Pancreas (tissue), 10 donors: ENCODE measurements around the gene PPP1R3D. TPM values are rescaled to one million over a fixed set of nuclear protein-coding genes. Genes with fewer than 3 reads are reported as not detected.
A peak's percentile ranks its signal among the peaks of the same experiment; 100 is the strongest.
"Not testable (repeated sequence)": the region's sequence is repeated elsewhere in the genome, so short reads cannot be mapped to it uniquely, and the experiment has no call there.

Source experiments
- ATAC-seq, 4 donors: fragments of 200-7000 bp; cut with Tn5 transposase; one replicate each; pipeline versions ENCODE4 v1.8.0 to v1.9.1; 2020; ENCODE audit warnings: mild to moderate bottlenecking in 4 of 4, moderate library complexity in 4 of 4
- DNase-seq, 6 donors: peaks; one replicate each; pipeline ENCODE4 v3.0.0-alpha.2; 2020
- FAIRE-seq: peaks from 2 replicates; lab custom pipeline; 2012; peaks lifted over from hg19 to GRCh38; lab: Jason Lieb, UNC
- H3K27ac ChIP-seq, 4 donors: fragments of 200-600 bp; sonication (generic); 1 replicate in 3 of 4; 2 replicates in 1 of 4; pipeline versions ENCODE4 v1.5.0 to v1.8.0; 2020
- H3K27me3 ChIP-seq, 4 donors: fragments of 200-600 bp; one replicate each; pipeline ENCODE4 v1.8.0; 2021
- H3K36me3 ChIP-seq, 3 donors: fragments of 200-600 bp; sonication (generic) in 1 of 3; one replicate each; pipeline versions ENCODE4 v1.5.0 to v1.8.0; 2020 to 2021
- H3K4me1 ChIP-seq, 3 donors: fragments of 200-600 bp; one replicate each; pipeline ENCODE4 v1.8.0; 2021
- H3K4me3 ChIP-seq, 4 donors: fragments of 200-600 bp; sonication (generic) in 2 of 4; one replicate each; pipeline versions ENCODE4 v1.5.0 to v1.8.0; 2020 to 2021
- H3K9me3 ChIP-seq, 4 donors: fragments of 200-600 bp; one replicate each; pipeline ENCODE4 v1.8.0; 2021
- WGBS, 2 donors: extraction: QIAGEN DNeasy Blood & Tissue Kit; methylation state at CpG; one replicate each; pipeline ENCODE4 v1.1.7; 2013; 5-methylcytosine and 5-hydroxymethylcytosine counted together
- intact Hi-C, 3 donors: fragments of 100-400 bp; cut with DNase I; formaldehyde crosslinking; loops; one replicate each; pipeline versions ENCODE4 v1.11.1 to v1.14.2; 2022
- polyA plus RNA-seq, 2 donors: library from polyadenylated mRNA; stranded (reverse); fragments of 200-250 nt; gene quantifications; one replicate each; pipeline ENCODE4 v1.2.3, GENCODE V29; 2013
- total RNA-seq, 6 donors: library from RNA; stranded (reverse); fragmentation: NEBNext Ultra II Directional in 4 of 6; extraction: Animal tissue kit (Norgen Biotek cat#: 25700) in 4 of 6; gene quantifications; one replicate each; pipeline versions ENCODE4 v1.2.1 to v1.2.4, GENCODE V29; 2021 to 2023
- TF ChIP-seq, protein P1 (sequence below), 4 donors: fragments of 200-600 bp; sonication (generic) in 3 of 4; IDR thresholded peaks; one replicate each; pipeline versions ENCODE4 v1.5.0 to v1.8.0; 2021; ENCODE audit warnings: antibody characterized with exemption in 4 of 4
- donor health status: healthy with polysubstance abuse.
- donor health status: DM: no; HTN: no; CAD: no; lungs with moderate emphysema.
- donor health status: DM: no; HTN: no; CAD: no.
- donor health status: control.
- donor health status: control.
- donor health status: Bipolar disorder and iron deficiency.
- donor health status: DM: yes; HTN: yes; CAD: no.
- donor health status: DM: no; HTN: no; CAD: no.
- donor health status: DM: no; HTN: no; CAD: no.
- donor health status: DM: yes; HTN: yes; CAD: no.

The PPP1R3D gene
- total and polyA plus RNA-seq, 8 donors = 1.4 to 6.3 (median 3.6) TPM

DNA sequence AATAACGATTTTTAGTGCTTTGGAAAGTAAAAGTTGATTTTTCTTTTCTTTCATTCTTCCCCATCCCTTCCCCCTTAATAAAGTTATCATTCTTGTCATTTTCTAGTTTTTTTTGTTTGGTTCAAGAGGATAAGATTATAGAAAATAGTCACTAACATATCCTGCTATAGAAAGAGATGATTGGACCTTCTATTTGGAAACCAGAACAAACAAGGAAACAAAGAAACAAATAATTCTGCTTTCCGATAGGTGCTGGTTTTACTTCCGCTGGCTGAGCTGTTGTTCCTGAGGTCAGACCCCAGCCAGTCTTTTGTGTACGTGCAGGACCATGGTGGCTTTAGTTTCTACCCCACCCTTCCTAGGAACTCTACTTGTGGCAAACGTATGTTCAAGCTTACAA is 18.0 kb upstream of the PPP1R3D start, which contains the start of gene CDH26:
CDH26 (plus strand) TSS at position 301 of the 400 bp plus-strand sequence. CDS start 304 bp downstream, outside the sequence.
- no peaks in the 10 kb centered on the region for H3K9me3 ChIP-seq
- TF ChIP-seq, protein P1, sequence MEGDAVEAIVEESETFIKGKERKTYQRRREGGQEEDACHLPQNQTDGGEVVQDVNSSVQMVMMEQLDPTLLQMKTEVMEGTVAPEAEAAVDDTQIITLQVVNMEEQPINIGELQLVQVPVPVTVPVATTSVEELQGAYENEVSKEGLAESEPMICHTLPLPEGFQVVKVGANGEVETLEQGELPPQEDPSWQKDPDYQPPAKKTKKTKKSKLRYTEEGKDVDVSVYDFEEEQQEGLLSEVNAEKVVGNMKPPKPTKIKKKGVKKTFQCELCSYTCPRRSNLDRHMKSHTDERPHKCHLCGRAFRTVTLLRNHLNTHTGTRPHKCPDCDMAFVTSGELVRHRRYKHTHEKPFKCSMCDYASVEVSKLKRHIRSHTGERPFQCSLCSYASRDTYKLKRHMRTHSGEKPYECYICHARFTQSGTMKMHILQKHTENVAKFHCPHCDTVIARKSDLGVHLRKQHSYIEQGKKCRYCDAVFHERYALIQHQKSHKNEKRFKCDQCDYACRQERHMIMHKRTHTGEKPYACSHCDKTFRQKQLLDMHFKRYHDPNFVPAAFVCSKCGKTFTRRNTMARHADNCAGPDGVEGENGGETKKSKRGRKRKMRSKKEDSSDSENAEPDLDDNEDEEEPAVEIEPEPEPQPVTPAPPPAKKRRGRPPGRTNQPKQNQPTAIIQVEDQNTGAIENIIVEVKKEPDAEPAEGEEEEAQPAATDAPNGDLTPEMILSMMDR (IDR thresholded peaks at IDR 0.05) = no peak
- ATAC-seq (no peak), DNase-seq (no peak), FAIRE-seq (no peak)
- peaks cover 0 to 8% (median 0%) of the 10 kb centered on the region in 4 donors for H3K27me3 ChIP-seq
- WGBS, 2 donors = 68 to 79% methylated on average over 5 of the region's 5 CpGs
- H3K4me3 ChIP-seq = no peak within 1 kb of the TSS
- intact Hi-C loops = no loop called here
- H3K36me3 ChIP-seq = no peaks in the 10 kb centered on the region
- H3K4me1 ChIP-seq = peaks cover 5 to 10% (median 5%) of the 10 kb centered on the region in 3 donors
- no peak within 1 kb of the TSS for H3K27ac ChIP-seq

DNA sequence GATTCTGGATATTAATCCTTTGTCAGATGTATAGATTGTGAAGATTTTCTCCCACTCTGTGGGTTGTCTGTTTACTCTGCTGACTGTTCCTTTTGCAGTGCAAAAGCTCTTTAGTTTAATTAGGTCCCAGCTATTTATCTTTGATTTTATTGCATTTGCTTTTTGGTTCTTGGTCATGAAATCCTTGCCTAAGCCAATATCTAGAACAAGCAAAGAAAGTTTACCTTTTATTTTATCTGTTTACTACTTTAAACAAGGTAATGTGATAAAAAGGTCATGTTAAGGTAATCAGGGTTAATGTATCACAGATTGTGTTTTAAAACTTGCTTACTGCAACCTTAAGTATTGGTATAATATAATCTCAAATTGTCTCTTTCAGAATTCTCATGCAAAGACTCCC is 17.5 kb upstream of the PPP1R3D start:
- intact Hi-C loops, H3K4me1 ChIP-seq, H3K4me3 ChIP-seq, H3K27ac ChIP-seq, FAIRE-seq, H3K36me3 ChIP-seq, H3K27me3 ChIP-seq, DNase-seq, H3K9me3 ChIP-seq: not testable (repeated sequence)
- peak in 2 of 4 donors; percentile 51 to 72 for ATAC-seq

DNA sequence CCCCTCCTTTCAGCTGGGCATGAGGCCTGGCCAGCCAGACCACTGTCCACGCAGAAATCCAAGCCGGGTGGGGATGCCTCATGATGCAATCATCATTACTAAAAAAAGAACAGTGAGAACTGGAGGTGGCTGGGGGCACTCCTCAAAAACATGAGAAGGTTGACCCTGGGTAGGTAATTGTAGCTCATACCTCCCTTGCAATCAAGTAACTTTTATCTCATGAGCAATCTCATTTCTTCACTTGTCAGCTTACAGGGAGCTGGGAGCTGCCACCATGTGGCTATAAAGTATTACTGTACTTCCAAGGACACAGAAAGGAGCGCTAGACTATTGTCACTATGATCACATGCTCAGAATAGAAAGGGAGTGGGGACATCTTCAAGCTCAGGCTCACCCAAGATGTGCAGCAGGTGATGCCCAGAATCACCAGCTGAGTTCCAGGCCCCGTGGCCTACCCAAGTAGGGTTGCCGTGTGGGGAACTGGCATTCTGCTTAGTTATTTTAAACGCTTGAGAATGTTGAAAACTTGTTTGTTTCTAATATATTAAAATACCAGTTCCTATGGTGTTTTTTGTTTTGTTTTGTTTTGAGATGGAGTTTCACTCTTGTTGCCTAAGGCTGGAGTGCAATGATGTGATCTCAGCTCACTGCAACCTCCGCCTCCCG is 15.2 kb upstream of the PPP1R3D start:
- no peak for DNase-seq
- no peak for FAIRE-seq
- TF ChIP-seq, protein P1 (IDR thresholded peaks at IDR 0.05) = no peak
- 73 to 76% methylated on average over 8 of the region's 8 CpGs for WGBS, 2 donors
- Histone ChIP-seq H3K4me3 (no peak overlapping the region), H3K4me1 (peaks cover 5 to 10% (median 5%) of the 10 kb centered on the region in 3 donors), H3K9me3 (no peaks in the 10 kb centered on the region), H3K27me3 (peaks cover 0 to 8% (median 3%) of the 10 kb centered on the region in 4 donors), H3K27ac (no peak overlapping the region), H3K36me3 (no peaks in the 10 kb centered on the region)
- peak in 3 of 4 donors; percentile 64 to 72 (median 69) for ATAC-seq
- intact Hi-C loops = no loop called here

DNA sequence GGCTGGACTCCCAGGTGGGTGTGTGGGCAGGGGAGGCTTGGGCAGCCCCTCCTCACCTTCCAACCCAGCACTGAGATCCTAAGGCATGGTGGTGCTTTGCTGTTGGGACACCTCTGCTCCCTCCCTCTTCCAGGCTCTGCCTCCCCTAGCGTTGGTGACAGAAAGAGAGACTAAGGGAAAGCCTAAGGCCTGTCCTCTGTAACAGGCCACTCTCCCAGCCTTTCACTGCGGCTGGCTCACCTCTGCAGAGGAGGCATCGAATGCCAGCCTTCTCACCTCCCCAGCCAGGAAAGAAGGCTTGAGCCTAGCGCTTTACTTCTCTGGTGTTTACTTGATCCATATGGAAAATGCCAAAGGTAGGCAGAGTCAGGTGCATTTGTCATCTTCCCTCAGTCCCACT is 14.6 kb upstream of the PPP1R3D start:
- Histone ChIP-seq H3K9me3 (no peaks in the 10 kb centered on the region), H3K4me3 (no peak overlapping the region), H3K4me1 (peaks cover 5 to 10% (median 5%) of the 10 kb centered on the region in 3 donors), H3K27ac (no peak overlapping the region), H3K27me3 (peaks cover 0 to 8% (median 3%) of the 10 kb centered on the region in 4 donors), H3K36me3 (no peaks in the 10 kb centered on the region)
- intact Hi-C loops = no loop called here
- FAIRE-seq = no peak
- DNase-seq = no peak
- 78 to 89% methylated on average over 4 of the region's 4 CpGs for WGBS, 2 donors
- TF ChIP-seq, protein P1 (IDR thresholded peaks at IDR 0.05) = no peak
- ATAC-seq = no peak

DNA sequence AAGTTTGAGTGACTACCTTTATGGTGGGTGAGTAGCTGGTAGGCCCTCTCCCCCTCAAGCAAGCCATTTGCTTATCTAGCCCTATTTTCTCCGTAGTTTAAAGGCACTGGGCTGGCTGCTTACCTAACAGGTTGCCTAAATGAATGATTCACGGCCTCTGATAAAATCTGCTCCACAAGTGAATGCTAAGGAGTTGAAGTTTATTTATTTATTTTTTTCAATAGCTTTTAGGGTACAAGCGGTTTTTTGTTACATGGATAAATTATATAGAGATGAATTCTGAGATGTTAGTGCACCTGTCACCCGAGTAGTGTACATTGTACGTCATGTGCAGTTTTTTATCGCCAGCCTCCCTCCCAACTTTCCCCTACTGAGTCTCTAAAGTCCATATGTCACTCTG is 9.8 kb upstream of the PPP1R3D start:
- peaks cover 0 to 6% (median 0%) of the 10 kb centered on the region in 4 donors for H3K27me3 ChIP-seq
- FAIRE-seq = no peak
- TF ChIP-seq, protein P1 (IDR thresholded peaks at IDR 0.05) = no peak
- no peaks in the 10 kb centered on the region for H3K4me1 ChIP-seq
- intact Hi-C loops = no loop called here
- no peak for ATAC-seq
- no peak for DNase-seq
- H3K36me3 ChIP-seq = peaks cover 0 to under 1% (median 0%) of the 10 kb centered on the region in 3 donors
- no peaks in the 10 kb centered on the region for H3K9me3 ChIP-seq
- H3K4me3 ChIP-seq = no peak overlapping the region
- no peak overlapping the region for H3K27ac ChIP-seq
- 96 to 97% methylated on average over 6 of the region's 6 CpGs for WGBS, 2 donors
